ENCODE data around the gene CELF5.

The CELF5 gene
- 0.21 to 0.24 reads per million in 2 donors for total RNA-seq

DNA sequence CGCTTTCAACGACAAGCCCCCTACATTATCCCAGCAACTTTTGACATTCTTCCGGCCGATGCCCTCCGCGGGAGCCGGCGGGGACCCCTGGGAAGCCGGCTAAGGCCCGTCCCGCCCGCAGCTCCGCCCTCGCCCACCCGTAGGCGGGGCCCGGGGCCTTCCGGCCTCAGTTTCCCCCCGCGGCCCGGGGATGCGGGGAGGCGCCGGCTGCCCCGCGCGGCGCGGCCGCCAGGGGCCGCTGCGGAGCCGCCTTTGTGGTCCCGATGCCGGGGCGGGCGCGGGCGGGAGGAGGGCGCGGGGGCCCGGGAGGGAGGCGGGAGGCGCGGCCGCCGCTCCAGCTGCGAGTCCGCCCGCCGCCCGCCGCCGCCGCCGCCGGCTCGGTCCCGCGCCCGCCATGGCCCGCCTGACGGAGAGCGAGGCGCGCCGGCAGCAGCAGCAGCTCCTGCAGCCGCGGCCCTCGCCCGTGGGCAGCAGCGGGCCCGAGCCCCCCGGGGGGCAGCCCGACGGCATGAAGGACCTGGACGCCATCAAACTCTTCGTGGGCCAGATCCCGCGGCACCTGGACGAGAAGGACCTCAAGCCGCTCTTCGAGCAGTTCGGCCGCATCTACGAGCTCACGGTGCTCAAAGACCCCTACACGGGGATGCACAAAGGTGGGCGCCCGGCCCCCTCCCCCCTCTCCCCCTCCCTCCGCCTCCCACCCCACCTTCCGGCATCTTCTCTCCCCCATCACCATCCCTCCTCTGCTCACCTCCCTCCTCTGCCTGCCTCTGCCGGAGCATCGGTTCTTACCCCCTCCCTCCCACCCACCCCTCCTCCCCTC, at the start of gene CELF5:
Gene CELF5 (plus strand): TSS at position 316 of the 823 bp plus-strand sequence. CDS start 79 bp downstream, at position 395.
- peak; percentile 60 for DNase-seq

DNA sequence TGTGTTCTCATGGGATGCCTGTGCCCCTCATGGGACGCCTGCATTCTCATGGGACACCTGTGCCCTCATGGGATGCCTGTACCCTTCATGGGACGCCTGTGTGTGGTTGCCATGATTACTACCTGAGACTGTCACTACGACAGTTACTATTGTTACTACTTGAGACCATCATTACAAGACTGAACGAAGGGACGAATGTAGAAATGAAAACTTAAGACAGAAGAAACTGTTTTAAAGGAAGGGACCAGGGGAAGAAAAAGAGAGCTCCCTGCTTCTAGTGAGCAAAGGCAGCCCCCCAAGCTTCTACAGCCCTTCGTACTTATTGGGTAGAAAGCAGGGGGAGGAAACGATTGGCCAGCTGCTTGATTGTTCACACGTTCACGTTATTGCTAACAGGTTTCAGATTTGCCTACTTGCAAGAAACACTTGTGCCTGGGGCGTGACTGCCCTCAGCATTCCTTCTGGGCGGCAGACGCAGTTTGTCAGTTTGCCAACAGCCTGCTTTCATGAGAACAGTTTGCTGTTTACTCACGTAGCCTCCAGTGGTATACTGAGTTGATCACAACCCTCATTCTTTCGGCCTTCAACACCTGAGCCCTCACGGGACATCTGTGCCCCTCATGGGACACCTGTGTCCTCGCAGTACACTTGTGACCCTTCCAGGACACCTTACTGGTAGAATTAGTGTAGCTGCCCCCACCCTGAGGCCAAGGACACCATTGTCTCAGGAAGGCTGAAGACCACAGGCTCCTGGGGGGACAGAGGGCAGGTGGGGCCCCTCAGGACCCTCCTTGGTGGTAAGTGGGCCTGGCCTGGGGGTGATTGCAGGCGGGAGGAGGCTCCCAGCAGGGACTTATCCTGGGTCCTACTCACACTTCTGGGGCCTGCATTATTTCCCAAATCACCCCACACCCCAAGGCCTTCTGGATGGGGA, 48.4 kb upstream of the CELF5 start:
- no peak for DNase-seq

DNA sequence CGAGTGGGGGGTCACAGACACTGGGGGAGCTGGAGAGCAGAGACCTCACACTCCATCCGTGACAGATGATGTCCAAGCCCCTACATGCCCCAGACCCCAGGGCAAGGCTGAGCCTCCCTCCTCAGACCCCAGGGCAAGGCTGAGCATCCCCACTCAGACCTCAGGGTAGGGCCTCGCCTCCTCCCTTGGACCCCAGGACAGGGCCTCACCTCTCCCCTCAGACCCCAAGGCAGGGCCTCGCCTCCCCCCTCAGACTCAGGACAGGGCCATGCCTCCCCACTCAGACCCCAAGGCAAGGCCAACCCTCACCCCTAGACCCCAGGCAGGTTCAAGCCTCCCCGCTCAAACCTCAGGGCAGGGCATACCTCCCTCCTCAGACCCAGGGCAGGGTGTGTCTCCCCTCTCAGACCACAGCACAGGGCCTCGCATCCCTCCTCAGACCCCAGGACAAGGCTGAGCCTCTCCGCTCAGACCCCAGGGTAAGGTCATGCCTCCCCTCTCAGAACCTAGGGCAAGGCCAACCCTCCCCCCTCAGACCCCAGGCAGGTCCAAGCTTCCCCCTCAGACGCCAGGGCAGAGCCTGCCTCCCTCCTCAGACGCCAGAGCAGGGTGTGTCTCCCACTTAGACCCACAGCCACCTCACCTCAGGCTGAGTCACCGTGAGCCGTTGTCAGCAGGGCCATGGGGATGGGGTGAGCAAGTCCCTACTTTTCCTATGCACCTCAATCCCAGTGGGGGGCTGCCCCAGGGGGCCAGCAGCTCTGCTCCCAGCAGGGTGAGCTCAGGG, 47.6 kb upstream of the CELF5 start:
- peak; percentile 65 for DNase-seq

DNA sequence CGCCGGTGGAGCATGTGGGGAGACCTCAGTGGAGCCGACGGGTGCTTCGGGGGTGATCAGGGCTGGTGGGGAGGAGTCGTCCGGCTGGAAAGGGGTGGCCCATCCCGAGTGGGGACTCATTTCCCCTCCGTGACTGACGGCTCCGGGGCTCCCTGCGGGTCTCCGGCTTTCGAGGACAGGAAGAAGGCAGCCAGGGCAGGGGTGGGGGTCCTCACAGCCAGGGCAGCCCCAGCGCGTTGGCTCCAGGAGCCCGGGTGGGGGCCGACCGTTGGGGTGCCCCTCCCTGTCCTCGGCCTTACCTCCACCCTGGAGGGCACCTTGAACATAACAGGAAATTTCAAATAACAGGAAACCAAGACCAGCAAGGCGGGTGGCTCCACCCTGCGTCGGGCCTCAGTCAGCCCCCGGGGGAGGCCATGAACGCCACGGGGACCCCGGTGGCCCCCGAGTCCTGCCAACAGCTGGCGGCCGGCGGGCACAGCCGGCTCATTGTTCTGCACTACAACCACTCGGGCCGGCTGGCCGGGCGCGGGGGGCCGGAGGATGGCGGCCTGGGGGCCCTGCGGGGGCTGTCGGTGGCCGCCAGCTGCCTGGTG, 46.0 kb upstream of the CELF5 start, which contains the start of gene S1PR4:
Gene S1PR4 (plus strand): TSS at position 393 of the 596 bp plus-strand sequence. CDS start 24 bp downstream, at position 417.
- peak; percentile 53 for DNase-seq

DNA sequence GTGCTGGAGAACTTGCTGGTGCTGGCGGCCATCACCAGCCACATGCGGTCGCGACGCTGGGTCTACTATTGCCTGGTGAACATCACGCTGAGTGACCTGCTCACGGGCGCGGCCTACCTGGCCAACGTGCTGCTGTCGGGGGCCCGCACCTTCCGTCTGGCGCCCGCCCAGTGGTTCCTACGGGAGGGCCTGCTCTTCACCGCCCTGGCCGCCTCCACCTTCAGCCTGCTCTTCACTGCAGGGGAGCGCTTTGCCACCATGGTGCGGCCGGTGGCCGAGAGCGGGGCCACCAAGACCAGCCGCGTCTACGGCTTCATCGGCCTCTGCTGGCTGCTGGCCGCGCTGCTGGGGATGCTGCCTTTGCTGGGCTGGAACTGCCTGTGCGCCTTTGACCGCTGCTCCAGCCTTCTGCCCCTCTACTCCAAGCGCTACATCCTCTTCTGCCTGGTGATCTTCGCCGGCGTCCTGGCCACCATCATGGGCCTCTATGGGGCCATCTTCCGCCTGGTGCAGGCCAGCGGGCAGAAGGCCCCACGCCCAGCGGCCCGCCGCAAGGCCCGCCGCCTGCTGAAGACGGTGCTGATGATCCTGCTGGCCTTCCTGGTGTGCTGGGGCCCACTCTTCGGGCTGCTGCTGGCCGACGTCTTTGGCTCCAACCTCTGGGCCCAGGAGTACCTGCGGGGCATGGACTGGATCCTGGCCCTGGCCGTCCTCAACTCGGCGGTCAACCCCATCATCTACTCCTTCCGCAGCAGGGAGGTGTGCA, 45.3 kb upstream of the CELF5 start:
- no peak for DNase-seq

DNA sequence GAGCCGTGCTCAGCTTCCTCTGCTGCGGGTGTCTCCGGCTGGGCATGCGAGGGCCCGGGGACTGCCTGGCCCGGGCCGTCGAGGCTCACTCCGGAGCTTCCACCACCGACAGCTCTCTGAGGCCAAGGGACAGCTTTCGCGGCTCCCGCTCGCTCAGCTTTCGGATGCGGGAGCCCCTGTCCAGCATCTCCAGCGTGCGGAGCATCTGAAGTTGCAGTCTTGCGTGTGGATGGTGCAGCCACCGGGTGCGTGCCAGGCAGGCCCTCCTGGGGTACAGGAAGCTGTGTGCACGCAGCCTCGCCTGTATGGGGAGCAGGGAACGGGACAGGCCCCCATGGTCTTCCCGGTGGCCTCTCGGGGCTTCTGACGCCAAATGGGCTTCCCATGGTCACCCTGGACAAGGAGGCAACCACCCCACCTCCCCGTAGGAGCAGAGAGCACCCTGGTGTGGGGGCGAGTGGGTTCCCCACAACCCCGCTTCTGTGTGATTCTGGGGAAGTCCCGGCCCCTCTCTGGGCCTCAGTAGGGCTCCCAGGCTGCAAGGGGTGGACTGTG, 44.6 kb upstream of the CELF5 start:
- DNase-seq: no peak

DNA sequence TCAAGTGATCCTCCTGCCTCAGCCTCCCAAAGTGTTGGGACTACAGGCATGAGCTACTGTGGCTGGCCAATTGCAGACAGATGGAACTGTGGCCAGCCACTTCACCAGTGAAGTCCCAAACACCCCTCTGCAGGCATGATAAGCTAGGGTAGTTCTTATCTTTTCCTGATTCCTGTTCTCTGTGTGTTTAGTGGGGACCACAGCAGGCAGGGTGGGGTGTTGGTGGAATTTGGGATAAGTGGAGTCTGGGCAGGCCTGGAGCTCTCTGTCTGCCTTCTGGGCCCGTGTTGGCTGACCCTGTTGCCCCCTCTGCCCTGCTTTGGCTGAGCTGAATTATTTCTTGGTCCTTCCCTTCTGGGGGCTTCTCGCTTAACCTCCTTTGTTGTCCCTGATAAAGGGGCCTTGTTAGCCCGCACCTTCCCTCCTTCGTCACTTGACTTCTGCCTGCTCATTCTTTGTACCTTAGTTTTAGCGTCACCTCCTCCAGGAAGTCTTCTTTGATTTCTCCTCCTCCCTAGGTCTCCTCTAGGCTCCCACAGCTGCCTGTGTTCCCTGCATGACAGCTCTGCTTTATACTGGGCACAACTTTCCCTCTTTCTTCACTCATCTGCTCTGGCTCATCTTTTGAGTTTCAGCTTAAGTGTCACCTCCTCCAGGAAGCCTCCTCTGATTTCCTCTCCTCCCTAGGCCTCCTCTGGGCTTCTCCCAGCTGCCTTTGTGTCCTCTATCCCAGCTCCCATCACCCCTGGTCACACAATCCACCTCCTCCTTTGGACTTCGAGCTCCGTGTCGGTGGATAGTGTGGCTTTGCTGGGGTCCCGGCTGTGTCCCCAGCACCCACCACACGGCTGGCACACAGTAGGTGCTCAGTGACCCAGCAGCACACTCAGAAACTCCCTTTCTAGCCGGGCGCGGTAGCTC, 40.5 kb upstream of the CELF5 start:
- no peak for DNase-seq

DNA sequence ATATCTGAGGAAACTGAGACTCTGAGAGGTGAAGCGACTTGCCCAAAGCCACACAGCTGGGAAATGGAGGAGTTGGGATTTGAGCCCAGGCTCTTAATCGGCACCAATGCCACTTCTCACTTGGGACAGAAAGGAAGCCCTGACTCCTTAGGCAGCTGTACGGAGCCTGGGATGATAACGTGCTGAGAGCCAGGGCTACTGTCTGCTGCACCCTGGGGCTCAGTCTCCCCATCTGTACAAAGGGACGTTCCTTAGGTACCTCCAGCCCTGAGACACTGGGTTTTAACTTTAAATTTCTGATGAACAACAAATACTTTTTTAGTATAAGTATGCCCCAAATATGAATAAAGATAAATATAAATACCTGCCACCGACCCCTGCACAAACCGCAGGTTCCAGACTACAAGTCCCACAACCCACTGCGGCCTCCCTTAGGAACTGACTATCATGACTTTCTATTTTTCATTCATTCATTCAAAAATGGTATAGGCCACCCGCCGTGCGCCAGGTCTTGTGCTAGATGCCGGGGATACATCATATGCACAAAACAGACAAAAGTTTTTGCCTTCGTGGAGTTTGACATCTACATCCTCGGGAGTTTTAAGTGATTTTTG, 39.5 kb upstream of the CELF5 start:
- DNase-seq: peak; percentile 68

DNA sequence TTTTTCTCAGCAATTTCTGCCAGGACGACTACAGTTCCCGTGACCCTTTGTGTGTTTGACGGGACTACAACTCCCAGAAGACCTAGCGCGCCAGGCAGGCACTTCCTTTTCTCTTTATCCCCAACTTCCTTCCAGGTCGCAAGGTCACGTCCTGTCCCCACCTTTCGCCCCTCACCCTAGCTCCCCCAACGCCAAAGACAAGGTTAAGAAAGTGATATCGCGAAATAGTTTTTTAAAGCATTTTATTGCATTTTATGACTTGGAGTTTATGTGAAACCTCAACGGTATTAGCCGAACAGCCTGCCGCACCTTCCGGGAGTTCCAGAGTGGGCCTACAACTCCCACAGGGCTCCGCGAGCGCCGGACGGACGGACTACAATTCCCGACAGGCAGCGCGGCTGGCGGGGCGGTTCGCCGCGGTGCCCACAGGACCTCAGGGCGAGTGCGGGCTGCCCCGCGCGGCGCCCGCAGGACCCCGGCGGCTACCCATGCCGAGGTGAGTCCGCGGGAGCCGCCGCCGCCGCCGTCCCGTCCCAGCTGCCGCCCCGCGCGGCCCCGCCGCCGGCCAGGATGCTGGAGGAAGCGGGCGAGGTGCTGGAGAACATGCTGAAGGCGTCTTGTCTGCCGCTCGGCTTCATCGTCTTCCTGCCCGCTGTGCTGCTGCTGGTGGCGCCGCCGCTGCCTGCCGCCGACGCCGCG, 38.9 kb upstream of the CELF5 start, which contains the start of gene NCLN:
Gene NCLN (plus strand): TSS at position 470 of the 699 bp plus-strand sequence. CDS start 101 bp downstream, at position 571.
- peak; percentile 94 for DNase-seq

DNA sequence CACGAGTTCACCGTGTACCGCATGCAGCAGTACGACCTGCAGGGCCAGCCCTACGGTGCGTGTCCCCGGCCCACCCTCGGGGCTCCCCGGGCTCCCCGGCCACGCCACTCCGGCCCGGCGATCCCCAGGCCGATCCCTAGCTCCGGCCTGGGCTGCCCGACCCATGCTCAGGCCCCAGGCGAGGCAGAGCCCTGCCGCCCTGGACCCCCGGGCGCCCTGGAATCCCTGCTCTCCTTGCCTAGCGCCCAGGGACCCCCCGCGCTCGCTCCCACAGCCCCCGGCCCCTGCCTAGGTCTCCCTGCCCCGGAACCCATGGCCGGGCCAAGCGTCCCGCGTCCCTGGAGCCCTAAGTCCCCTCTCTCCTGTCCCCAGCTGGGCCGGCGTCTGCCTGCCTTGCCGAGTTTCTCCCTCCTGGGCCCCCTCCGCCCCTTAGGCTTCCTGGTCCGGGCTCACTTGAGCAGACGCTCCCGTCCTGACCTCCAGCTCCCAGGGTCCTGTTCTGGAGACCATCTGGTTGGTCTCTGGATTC, 38.2 kb upstream of the CELF5 start:
- DNase-seq: no peak

DNA sequence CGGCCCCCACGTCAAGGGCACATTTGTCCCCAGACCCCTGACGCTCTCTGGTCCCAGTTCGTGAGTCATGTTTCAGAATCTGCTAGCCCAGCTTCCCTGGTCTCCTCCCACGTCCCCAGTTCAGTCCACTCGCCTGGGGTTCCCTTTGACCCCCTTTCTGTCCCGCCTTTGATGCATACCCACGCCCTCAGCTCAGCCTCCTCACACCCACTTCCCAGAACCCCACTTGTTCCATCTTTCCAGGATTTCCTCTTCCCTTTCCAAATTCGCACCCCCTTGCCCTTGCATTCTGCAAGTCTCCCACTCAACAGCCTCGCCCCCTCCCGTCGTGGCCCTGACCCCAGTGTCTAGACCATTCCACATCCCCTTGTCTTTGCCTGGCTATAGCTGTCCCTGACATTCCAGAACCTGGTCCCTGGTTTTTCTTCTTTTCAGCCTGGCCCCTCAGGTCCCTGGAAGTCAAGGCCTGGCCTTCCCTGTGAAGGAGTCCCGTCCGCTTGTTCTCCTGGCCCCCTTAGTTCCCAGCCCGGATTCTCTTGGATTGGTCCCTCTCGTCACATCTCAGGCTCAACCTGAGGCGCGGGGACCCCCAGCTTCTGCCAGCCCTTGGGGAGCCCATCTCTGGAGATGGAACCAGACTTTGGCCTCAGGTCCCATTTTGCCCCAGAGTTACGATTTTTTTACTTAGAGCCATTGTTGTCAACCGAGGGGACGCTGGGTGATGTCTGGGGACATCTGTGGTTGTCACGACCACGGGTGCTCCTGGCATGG, 37.4 kb upstream of the CELF5 start:
- no peak for DNase-seq

DNA sequence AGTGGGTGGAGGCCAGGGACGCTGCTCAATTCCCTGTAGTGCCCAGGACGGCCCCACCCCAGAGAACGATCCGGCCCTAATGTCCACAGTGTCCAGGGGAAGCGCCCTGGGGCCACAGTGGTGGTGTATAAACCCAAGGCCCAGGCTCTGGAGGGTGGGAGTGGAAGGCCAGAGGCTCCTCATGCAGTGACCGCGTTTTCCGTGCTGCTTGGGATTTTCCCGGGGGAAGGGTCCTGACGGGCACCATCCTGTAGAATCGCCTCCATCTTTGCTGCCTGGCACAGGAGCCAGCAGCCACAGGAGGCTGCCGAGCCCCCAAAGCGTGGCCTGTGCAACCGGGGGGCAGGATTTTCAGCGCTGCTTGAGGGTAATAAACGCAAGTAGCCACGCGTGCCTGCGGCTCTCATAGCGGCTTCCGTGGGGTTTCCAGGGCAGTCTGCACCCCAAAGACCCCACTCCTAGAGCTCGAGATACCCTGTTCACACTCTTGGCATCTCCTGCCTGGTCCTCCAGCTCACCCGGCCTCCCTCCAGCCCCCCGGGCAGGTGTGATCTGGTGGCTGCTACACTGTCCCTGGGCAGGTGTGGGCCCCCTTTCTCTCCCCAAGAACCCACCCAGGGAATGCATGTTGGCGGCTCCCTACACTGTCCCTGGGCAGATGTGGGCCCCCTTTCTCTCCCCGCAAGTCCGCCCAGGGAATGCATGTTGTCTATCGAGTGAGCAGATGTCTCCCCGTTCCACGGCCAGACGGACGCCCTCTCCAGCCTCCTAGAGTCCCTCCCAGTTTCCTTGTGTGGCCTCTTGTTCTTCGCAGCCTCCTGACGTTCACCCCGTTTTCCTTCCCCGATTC, 36.6 kb upstream of the CELF5 start:
- DNase-seq: no peak

DNA sequence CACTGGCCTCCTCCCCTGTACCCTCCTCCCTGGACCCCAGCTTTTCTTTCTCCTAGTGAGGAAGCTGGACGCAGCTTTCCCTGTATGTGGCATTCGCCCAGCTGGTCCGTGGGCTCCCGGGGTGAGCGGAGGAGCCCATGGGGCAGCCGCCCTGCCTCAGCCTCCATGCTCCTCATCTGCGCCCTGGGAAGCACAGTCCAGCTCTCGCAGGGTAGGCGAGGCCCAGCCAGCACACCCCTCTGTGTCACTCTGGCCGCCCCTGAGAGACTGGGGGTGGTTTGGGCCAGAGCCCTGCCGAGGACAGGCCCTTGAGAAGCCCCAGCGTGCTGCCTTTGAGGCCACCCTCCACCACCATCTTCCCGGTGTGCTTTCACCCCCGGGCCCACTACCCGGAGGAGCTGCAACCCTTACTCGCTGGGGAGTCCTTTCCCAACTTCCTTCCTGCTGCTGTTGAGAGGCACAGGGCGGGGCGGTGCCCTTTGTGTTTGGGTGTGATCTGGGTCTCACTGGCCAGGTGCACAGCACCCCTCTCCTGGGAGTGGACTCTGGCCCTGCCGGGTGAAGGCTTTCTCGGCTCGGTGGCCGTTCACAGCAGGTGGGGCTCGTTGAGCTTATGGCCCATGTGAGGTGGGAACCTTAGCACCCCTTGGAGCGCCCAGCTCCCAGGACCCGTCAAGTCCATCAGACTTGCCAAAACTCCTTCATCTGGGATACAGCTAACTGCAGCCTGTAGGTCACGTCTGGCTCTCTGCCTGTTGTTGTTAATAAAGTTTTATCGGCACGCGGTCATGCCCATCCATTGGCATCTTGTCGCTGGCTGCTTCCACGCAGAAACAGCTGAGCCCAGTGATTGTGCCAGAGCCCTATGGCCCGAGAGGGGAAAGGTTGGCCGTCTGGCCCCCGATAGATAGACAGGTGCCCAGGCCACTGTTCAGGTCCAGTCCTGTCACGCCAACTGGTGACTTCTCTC, 35.5 kb upstream of the CELF5 start:
- DNase-seq: no peak

DNA sequence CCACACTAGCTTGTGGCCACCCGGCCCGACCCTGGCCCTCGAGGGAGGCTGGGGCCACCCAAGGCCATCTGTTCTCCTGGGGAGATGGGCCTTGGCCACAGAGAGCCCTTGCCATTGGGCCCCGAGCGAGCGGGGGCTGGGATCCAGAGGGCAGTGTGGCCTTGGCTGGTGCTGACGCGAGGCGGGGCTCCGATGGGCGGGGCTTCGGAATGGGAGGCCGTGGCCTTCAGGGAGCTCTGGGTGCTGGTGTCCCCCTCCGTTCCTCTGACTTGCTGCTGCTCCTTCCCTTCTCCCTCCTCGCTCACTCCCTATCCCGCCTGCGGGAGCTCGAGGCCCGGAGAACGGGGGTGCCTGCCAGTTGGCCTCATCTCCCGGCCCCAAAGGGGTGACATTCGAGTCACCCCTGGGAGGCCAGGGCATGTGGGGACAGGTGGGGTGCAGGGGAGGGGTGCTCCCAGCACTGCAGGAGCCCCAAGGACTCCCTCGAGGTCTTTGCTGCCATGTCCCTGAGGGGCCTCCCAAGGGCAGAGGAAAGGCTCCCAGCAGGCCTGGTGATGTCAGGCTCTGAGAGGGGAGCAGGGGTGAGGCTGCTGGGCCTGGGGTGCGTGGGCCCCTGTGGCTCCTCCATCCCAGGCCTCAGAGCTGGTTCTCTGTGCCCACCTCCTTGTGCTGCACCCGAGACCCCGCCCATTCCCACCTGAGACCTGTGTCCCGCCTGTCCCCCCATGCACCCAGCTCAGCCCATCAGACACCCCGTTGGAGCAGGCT, 34.6 kb upstream of the CELF5 start:
- no peak for DNase-seq

DNA sequence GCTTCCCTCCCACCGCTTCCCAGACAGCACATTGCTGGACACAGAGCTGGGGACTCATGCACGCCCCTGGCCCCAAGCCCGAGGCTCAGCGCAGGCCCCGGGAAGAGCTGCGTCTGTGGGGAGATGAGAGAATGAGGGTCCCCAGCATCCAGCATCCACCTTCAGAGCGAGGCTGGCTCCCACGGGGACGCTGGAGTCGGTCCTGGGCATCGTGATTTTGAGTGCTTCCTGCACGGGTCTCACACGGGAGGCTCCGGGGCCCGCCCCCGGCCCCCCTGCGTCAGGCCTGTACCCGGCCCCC, 34.0 kb upstream of the CELF5 start:
- DNase-seq: no peak

Data from T-helper 9 cell (primary cell).